GM10266 (cell line): ENCODE data around the gene DCUN1D2.
A peak's percentile ranks its signal among the peaks of the same experiment; 100 is the strongest.
"Not testable (repeated sequence)": the region's sequence is repeated elsewhere in the genome, so short reads cannot be mapped to it uniquely, and the experiment has no call there.

Source experiments
- DNase-seq: peaks from one replicate; pipeline ENCODE4 v3.0.0; 2012; ENCODE audit errors: extremely low spot score
- TF ChIP-seq, protein P1 (sequence below): IDR thresholded peaks from 2 replicates; pipeline ENCODE4 v1.5.1; 2012; ENCODE audit warnings: mild to moderate bottlenecking, low read depth; ENCODE audit not compliant: control insufficient read depth, insufficient read depth; ENCODE audit errors: missing control alignments

Gene DCUN1D2

GRCh38 chr13:113451951-113452421, 38.5 kb downstream of the DCUN1D2 start:
- no peak for DNase-seq
- TF ChIP-seq, protein P1, sequence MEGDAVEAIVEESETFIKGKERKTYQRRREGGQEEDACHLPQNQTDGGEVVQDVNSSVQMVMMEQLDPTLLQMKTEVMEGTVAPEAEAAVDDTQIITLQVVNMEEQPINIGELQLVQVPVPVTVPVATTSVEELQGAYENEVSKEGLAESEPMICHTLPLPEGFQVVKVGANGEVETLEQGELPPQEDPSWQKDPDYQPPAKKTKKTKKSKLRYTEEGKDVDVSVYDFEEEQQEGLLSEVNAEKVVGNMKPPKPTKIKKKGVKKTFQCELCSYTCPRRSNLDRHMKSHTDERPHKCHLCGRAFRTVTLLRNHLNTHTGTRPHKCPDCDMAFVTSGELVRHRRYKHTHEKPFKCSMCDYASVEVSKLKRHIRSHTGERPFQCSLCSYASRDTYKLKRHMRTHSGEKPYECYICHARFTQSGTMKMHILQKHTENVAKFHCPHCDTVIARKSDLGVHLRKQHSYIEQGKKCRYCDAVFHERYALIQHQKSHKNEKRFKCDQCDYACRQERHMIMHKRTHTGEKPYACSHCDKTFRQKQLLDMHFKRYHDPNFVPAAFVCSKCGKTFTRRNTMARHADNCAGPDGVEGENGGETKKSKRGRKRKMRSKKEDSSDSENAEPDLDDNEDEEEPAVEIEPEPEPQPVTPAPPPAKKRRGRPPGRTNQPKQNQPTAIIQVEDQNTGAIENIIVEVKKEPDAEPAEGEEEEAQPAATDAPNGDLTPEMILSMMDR, result no peak

GRCh38 chr13:113450861-113451620, 39.5 kb downstream of the DCUN1D2 start:
- TF ChIP-seq, protein P1, result peak; percentile 40
- DNase-seq, result not testable (repeated sequence)

- DNase-seq, result not testable (repeated sequence)
Measured at GRCh38 chr13:113450348-113450744, 40.2 kb downstream of the DCUN1D2 start.

DNA sequence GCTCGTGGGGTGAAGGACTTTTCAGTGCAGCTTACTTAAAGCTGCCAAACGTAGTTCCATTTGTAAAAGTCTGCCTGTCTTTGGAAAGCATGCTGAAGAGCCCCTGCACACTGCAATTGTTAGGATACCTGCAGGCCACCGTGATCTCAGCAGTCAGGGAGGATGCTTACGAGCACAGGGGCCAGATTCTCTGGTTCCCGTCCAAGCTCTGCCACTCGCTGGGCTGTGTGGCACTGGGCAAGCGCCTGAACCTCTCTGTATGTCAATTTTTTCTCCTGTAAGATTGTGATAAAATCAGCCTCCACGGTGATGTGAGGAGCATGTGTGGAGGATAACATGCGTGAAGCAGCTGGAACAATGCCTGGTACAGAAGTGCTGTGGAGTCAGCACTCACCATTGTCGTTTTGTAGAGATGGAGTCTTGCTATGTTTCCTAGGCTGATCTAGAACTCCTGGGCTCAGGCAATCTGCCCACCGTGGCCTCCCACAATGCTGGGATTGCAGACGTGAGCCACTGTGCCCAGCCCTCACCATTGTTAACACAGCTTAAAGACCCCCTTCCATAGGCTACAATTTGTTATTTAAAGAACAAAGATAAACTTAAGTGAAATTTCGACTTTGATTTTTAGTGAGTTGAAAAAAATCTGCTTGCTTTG, 40.7 kb downstream of the DCUN1D2 start:
- no peak for DNase-seq
- TF ChIP-seq, protein P1, result no peak

DNA sequence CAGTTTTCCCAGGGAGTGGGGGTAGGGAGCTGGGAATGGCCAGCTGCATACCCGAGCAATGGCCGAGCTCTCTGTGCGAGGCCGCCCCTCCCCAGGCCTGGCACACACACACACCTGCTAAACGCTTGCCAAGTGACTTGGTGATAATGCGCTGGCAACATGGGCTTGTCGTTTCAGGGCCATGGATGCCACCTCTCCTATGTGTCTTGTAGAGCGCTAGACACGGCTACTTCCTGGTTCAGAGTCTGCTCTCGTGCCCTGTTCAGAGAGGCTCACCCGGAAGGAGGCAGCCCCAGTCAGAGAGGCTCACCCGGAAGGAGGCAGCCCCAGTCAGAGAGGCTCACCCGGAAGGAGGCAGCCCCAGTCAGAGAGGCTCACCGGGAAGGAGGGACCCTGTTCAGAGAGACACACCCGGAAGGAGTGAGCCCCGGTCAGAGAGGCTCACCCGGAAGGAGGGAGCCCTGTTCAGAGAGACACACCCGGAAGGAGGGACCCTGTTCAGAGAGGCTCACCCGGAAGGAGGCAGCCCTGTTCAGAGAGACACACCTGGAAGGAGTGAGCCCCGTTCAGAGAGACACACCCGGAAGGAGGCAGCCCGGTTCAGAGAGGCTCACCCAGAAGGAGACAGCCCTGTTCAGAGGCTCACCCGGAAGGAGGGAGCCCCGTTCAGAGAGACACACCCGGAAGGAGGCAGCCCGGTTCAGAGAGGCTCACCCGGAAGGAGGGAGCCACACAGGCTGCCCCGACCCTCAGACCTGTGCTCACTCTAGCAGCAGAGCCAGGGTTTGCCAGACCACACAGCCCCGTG, 41.4 kb downstream of the DCUN1D2 start:
- no peak for DNase-seq
- TF ChIP-seq, protein P1, result no peak

DNA sequence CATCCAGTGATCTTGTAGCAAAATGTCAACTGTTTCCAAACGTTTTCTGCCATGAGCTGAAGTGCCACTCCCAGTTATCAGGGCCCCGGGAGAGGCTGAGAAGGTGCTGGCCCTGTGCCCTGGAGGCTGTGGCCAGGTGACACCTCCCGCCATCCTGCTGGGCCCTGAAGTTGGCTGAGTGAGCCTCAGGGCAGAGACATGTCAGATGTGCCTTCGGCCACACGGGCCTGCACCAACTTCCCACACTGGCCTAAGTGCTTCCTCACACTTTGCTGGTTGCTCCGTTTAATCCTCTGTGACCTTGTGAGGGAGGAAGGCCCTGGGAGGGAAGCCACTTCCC, 42.0 kb downstream of the DCUN1D2 start:
- TF ChIP-seq, protein P1, result no peak
- no peak for DNase-seq

DNA sequence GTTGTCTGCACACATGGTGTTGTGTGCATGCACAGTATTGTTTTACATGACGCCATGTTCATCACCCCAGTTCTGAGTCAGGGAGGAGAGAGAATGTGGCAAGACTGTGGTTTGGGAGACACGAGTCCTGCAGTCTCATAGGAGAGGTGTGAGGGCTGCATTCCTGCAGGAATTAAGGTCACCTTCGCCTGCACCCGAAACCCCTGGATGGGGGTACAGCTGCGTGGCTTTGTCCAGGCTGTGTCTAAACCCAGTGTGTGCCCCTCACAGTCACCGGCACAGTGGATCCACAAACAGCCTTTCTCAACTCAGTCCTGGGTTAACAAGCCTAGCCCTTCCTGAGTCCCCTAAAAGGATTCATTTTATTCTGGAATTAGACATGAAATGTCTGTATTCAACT, 42.9 kb downstream of the DCUN1D2 start:
- TF ChIP-seq, protein P1, result no peak
- no peak for DNase-seq
